Breast epithelium (tissue), 4 donors: ENCODE data around the gene TINCR. TPM values are rescaled to one million over a fixed set of nuclear protein-coding genes. Genes with fewer than 3 reads are reported as not detected.

Source experiments
- DNase-seq, 2 donors: peaks; one replicate each; pipeline ENCODE4 v3.0.0-alpha.2; 2019; ENCODE audit warnings: low spot score in 2 of 2
- H3K27ac ChIP-seq, 2 donors: fragments of 200-600 bp; sonication (generic) in 1 of 2; one replicate each; pipeline ENCODE4 v1.5.1; 2016 to 2019; ENCODE audit warnings: mild to moderate bottlenecking in 1 of 2
- H3K27me3 ChIP-seq, 2 donors: fragments of 200-600 bp; sonication (generic) in 1 of 2; one replicate each; pipeline versions ENCODE4 v1.5.1 to v1.6.0; 2017 to 2019; ENCODE audit warnings: control low read depth in 1 of 2, mild to moderate bottlenecking in 1 of 2
- H3K36me3 ChIP-seq: fragments of 200-600 bp; one replicate; pipeline ENCODE4 v1.5.1; 2019
- H3K4me1 ChIP-seq, 2 donors: fragments of 200-600 bp; sonication (generic); one replicate each; pipeline ENCODE4 v1.5.1; 2016 to 2019; ENCODE audit warnings: control low read depth in 1 of 2
- H3K4me3 ChIP-seq, 3 donors: fragments of 200-600 bp; sonication (generic); 1 replicate in 2 of 3; 2 replicates in 1 of 3; pipeline ENCODE4 v1.5.1; 2016 to 2019; ENCODE audit warnings: mild to moderate bottlenecking in 3 of 3, moderate library complexity in 2 of 3
- H3K9me3 ChIP-seq, 2 donors: fragments of 200-600 bp; sonication (generic) in 1 of 2; one replicate each; pipeline ENCODE4 v1.5.1; 2016 to 2019; ENCODE audit warnings: control low read depth in 1 of 2
- CTCF ChIP-seq, 3 donors: fragments of 450-650 bp; IDR thresholded peaks; one replicate each; pipeline ENCODE4 v1.5.1; 2016 to 2017; ENCODE audit warnings: antibody characterized with exemption in 3 of 3, mild to moderate bottlenecking in 3 of 3, moderate library complexity in 3 of 3
- POLR2A ChIP-seq: fragments of 450-650 bp; IDR thresholded peaks from one replicate; pipeline ENCODE4 v1.6.1; 2016; ENCODE audit warnings: antibody characterized with exemption, mild to moderate bottlenecking, moderate library complexity
- POLR2AphosphoS5 ChIP-seq, 3 donors: sonication (generic); formaldehyde crosslinking; IDR thresholded peaks; one replicate each; pipeline ENCODE4 v1.6.1; 2017; ENCODE audit warnings: antibody characterized with exemption in 3 of 3
- intact Hi-C: fragments of 100-400 bp; cut with DNase I; formaldehyde crosslinking; loops from one replicate; pipeline ENCODE4 v1.15.1; 2023; ENCODE audit warnings: low total_unique reads
- total RNA-seq, 3 donors: library from RNA; depleted of rRNA; stranded (reverse); fragments of >200 nt; gene quantifications; one replicate each; pipeline ENCODE4 v1.1.0, GENCODE V29; 2016

Gene TINCR
- total RNA-seq, 3 donors from 2014 or later: 1.1 to 11.7 (median 1.3) TPM

GRCh38 chr19:5590151-5590864, 22.6 kb upstream of the TINCR start:
- H3K27me3 ChIP-seq: no peaks in the 10 kb centered on the region
- peaks cover 28% of the 10 kb centered on the region for H3K36me3 ChIP-seq
- H3K4me1 ChIP-seq: peaks cover 0 to 6% of the 10 kb centered on the region in 2 donors
- DNase-seq: no peak
- H3K9me3 ChIP-seq: no peaks in the 10 kb centered on the region
- intact Hi-C loops: no loop called here
- H3K4me3 ChIP-seq: no peak overlapping the region
- TF ChIP-seq CTCF (IDR thresholded peaks at IDR 0.05) (no peak), POLR2AphosphoS5 (IDR thresholded peaks at IDR 0.05) (no peak), POLR2A (no peak)
- H3K27ac ChIP-seq: no peak overlapping the region

- intact Hi-C loops: no loop called here
- Histone ChIP-seq H3K4me1 (peaks cover 0 to 6% of the 10 kb centered on the region in 2 donors), H3K9me3 (no peaks in the 10 kb centered on the region), H3K27me3 (no peaks in the 10 kb centered on the region), H3K27ac (no peak overlapping the region), H3K4me3 (no peak overlapping the region), H3K36me3 (peaks cover 25% of the 10 kb centered on the region)
- no peak for DNase-seq
- TF ChIP-seq POLR2A (no peak), POLR2AphosphoS5 (IDR thresholded peaks at IDR 0.05) (no peak), CTCF (IDR thresholded peaks at IDR 0.05) (no peak)
These were observed 21.3 kb upstream of the TINCR start for GRCh38 chr19:5588906-5589676.

- intact Hi-C loops: no loop called here
- H3K27ac ChIP-seq: no peak overlapping the region
- H3K4me1 ChIP-seq: peaks cover 0 to 6% of the 10 kb centered on the region in 2 donors
- H3K27me3 ChIP-seq: no peaks in the 10 kb centered on the region
- no peak for TF ChIP-seq CTCF (IDR thresholded peaks at IDR 0.05)
- no peak for TF ChIP-seq POLR2AphosphoS5 (IDR thresholded peaks at IDR 0.05)
- no peak for TF ChIP-seq POLR2A
- no peak overlapping the region for H3K4me3 ChIP-seq
- no peak for DNase-seq
- H3K9me3 ChIP-seq: no peaks in the 10 kb centered on the region
- peaks cover 20% of the 10 kb centered on the region for H3K36me3 ChIP-seq
These were observed 20.7 kb upstream of the TINCR start for GRCh38 chr19:5588441-5588840.

- H3K36me3 ChIP-seq: peaks cover 12% of the 10 kb centered on the region
- TF ChIP-seq POLR2A (no peak), CTCF (IDR thresholded peaks at IDR 0.05) (no peak), POLR2AphosphoS5 (IDR thresholded peaks at IDR 0.05) (no peak)
These were observed 19.9 kb upstream of the TINCR start for GRCh38 chr19:5587661-5588060.

GRCh38 chr19:5587071-5587455, 19.3 kb upstream of the TINCR start:
- Histone ChIP-seq H3K27ac (no peak overlapping the region), H3K36me3 (peaks cover 6% of the 10 kb centered on the region), H3K4me3 (no peak overlapping the region), H3K4me1 (peaks cover 0 to 6% of the 10 kb centered on the region in 2 donors), H3K27me3 (no peaks in the 10 kb centered on the region), H3K9me3 (no peaks in the 10 kb centered on the region)
- DNase-seq: no peak
- intact Hi-C loops: no loop called here
- TF ChIP-seq POLR2A: no peak
- TF ChIP-seq CTCF (IDR thresholded peaks at IDR 0.05): no peak
- TF ChIP-seq POLR2AphosphoS5 (IDR thresholded peaks at IDR 0.05): no peak

More at GRCh38 chr19:5587661-5588060, 19.9 kb upstream of the TINCR start:
- Histone ChIP-seq H3K4me3 (no peak overlapping the region), H3K27ac (no peak overlapping the region), H3K9me3 (no peaks in the 10 kb centered on the region), H3K27me3 (no peaks in the 10 kb centered on the region), H3K4me1 (peaks cover 0 to 6% of the 10 kb centered on the region in 2 donors)
- DNase-seq: no peak
- intact Hi-C loops: no loop called here
